Dedifferentiated amniotic fluid mesenchymal stem cell (primary cell): ENCODE data around the gene LMNTD1.
"Not testable (repeated sequence)": the region's sequence is repeated elsewhere in the genome, so short reads cannot be mapped to it uniquely, and the experiment has no call there.

Experiments used
- DNase-seq: peaks from one replicate; pipeline ENCODE4 v3.0.0-alpha.2; 2016; ENCODE audit errors: extremely low spot score

LMNTD1 gene

DNA sequence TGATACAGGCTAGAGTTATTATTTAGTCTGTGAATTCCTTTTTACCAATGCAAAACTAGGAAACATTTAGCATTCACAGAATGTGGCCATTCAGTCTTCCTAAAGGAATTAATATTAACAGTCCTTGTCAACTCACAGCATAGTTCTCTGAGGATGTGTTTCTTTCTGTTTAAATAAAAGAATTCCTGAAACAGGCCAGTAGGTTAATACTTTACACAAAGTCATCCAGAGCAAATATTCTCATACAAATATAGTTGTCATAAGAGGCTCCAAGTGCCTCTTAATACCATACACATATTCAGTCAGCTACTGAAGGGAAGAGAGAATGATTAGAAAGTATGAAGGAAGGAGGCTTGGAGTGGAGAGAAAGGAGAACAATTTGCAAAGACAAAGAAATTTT lies 120.1 kb downstream of the LMNTD1 start:
- DNase-seq, result no peak

DNA sequence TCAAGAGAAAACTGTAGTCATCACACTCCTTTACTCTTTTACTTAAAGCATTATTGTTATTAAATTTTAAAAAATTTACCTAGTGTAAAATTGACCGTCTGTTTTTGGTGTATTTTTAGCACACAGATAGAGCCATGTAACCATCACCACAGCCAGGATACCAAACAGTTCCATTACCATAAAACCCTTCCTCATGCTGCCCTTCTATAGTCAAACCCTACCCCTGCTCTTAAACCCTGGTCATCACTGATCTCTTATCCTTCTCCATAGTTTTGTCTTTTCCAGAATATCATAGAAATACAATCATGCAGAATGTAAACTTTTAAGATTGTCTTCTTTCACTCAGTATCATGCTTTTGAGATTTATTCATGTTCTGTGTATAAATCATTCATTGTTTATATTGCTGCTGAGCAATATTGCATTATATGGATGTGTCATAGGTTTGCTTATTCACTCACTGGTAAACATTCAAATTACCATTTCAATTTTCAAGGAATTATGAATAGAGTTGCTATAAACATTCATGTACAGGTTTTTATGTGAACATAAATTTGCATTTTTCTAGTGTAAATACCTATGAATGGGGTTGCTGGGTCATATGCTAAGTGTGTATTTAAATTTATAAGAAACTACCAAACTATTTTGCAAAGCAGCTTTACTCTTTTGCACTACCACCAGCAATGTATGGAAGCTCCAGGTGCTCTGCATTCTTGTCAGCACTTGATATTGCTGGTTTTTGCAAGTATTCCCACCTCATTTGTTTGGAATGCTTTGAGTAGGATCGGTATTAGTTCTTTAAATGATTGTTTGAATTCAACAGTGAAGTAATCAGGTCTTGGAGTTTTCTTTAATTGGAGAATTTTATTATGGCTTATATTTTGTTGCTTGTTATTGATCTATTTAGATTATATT lies 125.5 kb downstream of the LMNTD1 start:
- DNase-seq, result no peak

DNA sequence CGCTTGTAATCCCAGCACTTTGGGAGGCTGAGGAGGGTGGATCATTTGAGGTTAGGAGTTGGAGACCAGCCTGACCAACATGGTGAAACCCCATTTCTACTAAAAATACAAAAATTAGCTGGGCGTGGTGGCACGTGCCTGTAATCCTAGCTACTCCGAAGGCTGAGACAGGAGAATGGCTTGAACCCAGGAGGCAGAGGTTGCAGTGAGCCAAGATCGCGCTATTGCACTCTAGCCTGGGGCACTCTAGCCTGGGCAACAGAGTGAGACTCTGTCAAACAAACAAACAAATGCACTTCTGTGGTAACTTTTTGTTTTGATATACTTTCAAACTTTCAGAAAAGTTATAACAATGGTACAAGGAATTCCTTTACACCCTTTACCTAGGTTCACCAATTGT lies 126.3 kb downstream of the LMNTD1 start:
- DNase-seq, result not testable (repeated sequence)
